Gastroesophageal sphincter (tissue), 3 donors: ENCODE data around the gene OR10Z1.

ENCODE experiments used
- CTCF ChIP-seq, 4 experiments: fragments of 200-600 bp in 2 of 4; fragments of 450-650 bp in 2 of 4; sonication (generic) in 1 of 4; IDR thresholded peaks; one replicate each; pipeline ENCODE4 v1.5.1; 2017 to 2019; ENCODE audit warnings: antibody characterized with exemption in 4 of 4, mild to moderate bottlenecking in 2 of 4, moderate library complexity in 2 of 4
- EP300 ChIP-seq: sonication (generic); formaldehyde crosslinking; IDR thresholded peaks from one replicate; pipeline ENCODE4 v1.6.1; 2017; ENCODE audit warnings: antibody characterized with exemption, mild to moderate bottlenecking
- POLR2A ChIP-seq, 2 donors: fragments of 450-650 bp; IDR thresholded peaks; one replicate each; pipeline ENCODE4 v1.6.1; 2017; ENCODE audit warnings: antibody characterized with exemption in 2 of 2, mild to moderate bottlenecking in 2 of 2, moderate library complexity in 1 of 2

GRCh38 chr1:158646465-158646864 is 41.4 kb downstream of the OR10Z1 start:
- TF ChIP-seq CTCF (IDR thresholded peaks at IDR 0.05) (no peak), EP300 (no peak), POLR2A (IDR thresholded peaks at IDR 0.05) (no peak)
